Esophagus squamous epithelium (tissue), 5 donors: ENCODE measurements around the gene C2orf80. TPM values are rescaled to one million over a fixed set of nuclear protein-coding genes. Genes with fewer than 3 reads are reported as not detected.

Experiments
- DNase-seq: peaks from one replicate; lab custom pipeline; 2025; lab: John Stamatoyannopoulos, UW
- H3K27ac ChIP-seq, 4 donors: fragments of 200-600 bp; sonication (generic); one replicate each; pipeline ENCODE4 v1.5.1; 2016 to 2019; ENCODE audit warnings: mild to moderate bottlenecking in 1 of 4
- H3K27me3 ChIP-seq, 4 donors: fragments of 200-600 bp; sonication (generic); 1 replicate in 3 of 4; 2 replicates in 1 of 4; pipeline versions ENCODE4 v1.5.1 to v1.6.0; 2017 to 2021; ENCODE audit warnings: antibody characterized with exemption in 1 of 4
- H3K36me3 ChIP-seq, 3 donors: fragments of 200-600 bp; sonication (generic); one replicate each; pipeline ENCODE4 v1.5.1; 2016 to 2019
- H3K4me1 ChIP-seq, 3 donors: fragments of 200-600 bp; sonication (generic); one replicate each; pipeline ENCODE4 v1.5.1; 2017 to 2019
- H3K4me3 ChIP-seq, 4 donors: fragments of 200-600 bp; sonication (generic); 1 replicate in 3 of 4; 2 replicates in 1 of 4; pipeline ENCODE4 v1.5.1; 2016 to 2019; ENCODE audit warnings: mild to moderate bottlenecking in 2 of 4, moderate library complexity in 1 of 4
- H3K9me3 ChIP-seq, 3 donors: fragments of 200-600 bp; sonication (generic); one replicate each; pipeline ENCODE4 v1.5.1; 2016 to 2019
- CTCF ChIP-seq, 6 experiments: fragments of 450-650 bp in 4 of 6; fragments of 200-600 bp in 2 of 6; sonication (generic) in 2 of 6; IDR thresholded peaks; one replicate each; pipeline ENCODE4 v1.5.1; 2016 to 2019; ENCODE audit warnings: antibody characterized with exemption in 6 of 6, mild to moderate bottlenecking in 4 of 6, moderate library complexity in 4 of 6
- POLR2A ChIP-seq, 4 donors: fragments of 450-650 bp; IDR thresholded peaks; one replicate each; pipeline ENCODE4 v1.6.1; 2017; ENCODE audit warnings: antibody characterized with exemption in 4 of 4, mild to moderate bottlenecking in 4 of 4, moderate library complexity in 3 of 4
- WGBS, 2 donors: methylation state at CpG; one replicate each; pipeline ENCODE4 v1.1.5; 2018; 5-methylcytosine and 5-hydroxymethylcytosine counted together
- intact Hi-C: fragments of 100-400 bp; cut with DNase I; formaldehyde crosslinking; loops from one replicate; pipeline ENCODE4 v1.15.0; 2022
- total RNA-seq, 4 donors: library from RNA; depleted of rRNA; stranded (reverse); fragments of >200 nt; gene quantifications; one replicate each; pipeline ENCODE4 v1.1.0, GENCODE V29; 2016
- donor health status: DM: yes; HTN: yes; CAD: no.

The C2orf80 gene
- total RNA-seq, 4 donors from 2014 or later: not detected

GRCh38 chr2:208163489-208163888, 26.3 kb downstream of the C2orf80 start, which contains the start of gene CRYGA:
TSS of gene CRYGA (minus strand) at chr2:208163589. CDS start at chr2:208163556, 33 bp downstream.
- Histone ChIP-seq H3K27me3 (peaks cover 0 to 28% (median 0%) of the 10 kb centered on the region in 4 donors), H3K4me3 (no peak within 1 kb of the TSS), H3K4me1 (no peaks in the 10 kb centered on the region), H3K36me3 (no peaks in the 10 kb centered on the region), H3K9me3 (no peaks in the 10 kb centered on the region), H3K27ac (no peak within 1 kb of the TSS)
- TF ChIP-seq CTCF (IDR thresholded peaks at IDR 0.05) (no peak), POLR2A (IDR thresholded peaks at IDR 0.05) (no peak)
- 70 to 79% methylated on average over 2 of the region's 2 CpGs for WGBS, 2 donors
- no peak for DNase-seq
- intact Hi-C loops: no loop called here

GRCh38 chr2:208156439-208156838, 33.4 kb downstream of the C2orf80 start:
- H3K9me3 ChIP-seq: peaks cover 0 to 6% (median 0%) of the 10 kb centered on the region in 3 donors
- no peaks in the 10 kb centered on the region for H3K36me3 ChIP-seq
- no peaks in the 10 kb centered on the region for H3K4me1 ChIP-seq
- H3K27ac ChIP-seq: no peak overlapping the region
- no peak overlapping the region for H3K4me3 ChIP-seq
- H3K27me3 ChIP-seq: no peaks in the 10 kb centered on the region
- 50 to 87% methylated on average over 2 of the region's 2 CpGs for WGBS, 2 donors
- TF ChIP-seq CTCF (IDR thresholded peaks at IDR 0.05) (no peak), POLR2A (IDR thresholded peaks at IDR 0.05) (no peak)
- no peak for DNase-seq
- intact Hi-C loops: no loop called here

- Histone ChIP-seq H3K27me3 (no peaks in the 10 kb centered on the region), H3K9me3 (peaks cover 0 to 9% (median 0%) of the 10 kb centered on the region in 3 donors), H3K4me3 (no peak overlapping the region), H3K4me1 (no peaks in the 10 kb centered on the region), H3K36me3 (no peaks in the 10 kb centered on the region), H3K27ac (no peak overlapping the region)
- no peak for TF ChIP-seq POLR2A (IDR thresholded peaks at IDR 0.05)
- no peak for TF ChIP-seq CTCF (IDR thresholded peaks at IDR 0.05)
- intact Hi-C loops: no loop called here
- DNase-seq: no peak
Observed at GRCh38 chr2:208153156-208153555, 36.7 kb downstream of the C2orf80 start.

GRCh38 chr2:208150956-208151355, 38.9 kb downstream of the C2orf80 start:
- no peak for TF ChIP-seq POLR2A (IDR thresholded peaks at IDR 0.05)
- TF ChIP-seq CTCF (IDR thresholded peaks at IDR 0.05): no peak
- Histone ChIP-seq H3K4me1 (no peaks in the 10 kb centered on the region), H3K27me3 (peaks cover 0 to 12% (median 0%) of the 10 kb centered on the region in 4 donors), H3K9me3 (peaks cover 0 to 9% (median 0%) of the 10 kb centered on the region in 3 donors), H3K36me3 (no peaks in the 10 kb centered on the region), H3K4me3 (no peak overlapping the region), H3K27ac (no peak overlapping the region)
- intact Hi-C loops: no loop called here
- DNase-seq: no peak
- WGBS, 2 donors: 87 to 93% methylated on average over 1 of the region's 1 CpG

GRCh38 chr2:208150094-208150493, 39.7 kb downstream of the C2orf80 start:
- intact Hi-C loops: no loop called here
- H3K9me3 ChIP-seq: peaks cover 0 to 9% (median 0%) of the 10 kb centered on the region in 3 donors
- TF ChIP-seq CTCF (IDR thresholded peaks at IDR 0.05): no peak
- TF ChIP-seq POLR2A (IDR thresholded peaks at IDR 0.05): no peak
- no peaks in the 10 kb centered on the region for H3K4me1 ChIP-seq
- no peak for DNase-seq
- no peak overlapping the region for H3K27ac ChIP-seq
- no peaks in the 10 kb centered on the region for H3K36me3 ChIP-seq
- H3K27me3 ChIP-seq: peaks cover 0 to 15% (median 0%) of the 10 kb centered on the region in 4 donors
- no peak overlapping the region for H3K4me3 ChIP-seq
